Stimulated activated naive B cell treated with anti-CD40 and anti-IgM and Interleukin-4, amounts not matched to agents 10 μg/mL and 1 μg/mL and 100 μg/mL, for 72 hours (primary cell): Measurements from ENCODE around the gene SPINT4.
"Not testable (repeated sequence)": the region's sequence is repeated elsewhere in the genome, so short reads cannot be mapped to it uniquely, and the experiment has no call there.

Experiments
- ATAC-seq, 2 donors: fragments of 150-1000 bp; cut with Tn5 transposase; replicated peaks; 2 replicates each; pipeline ENCODE4 v1.10.0; 2021; ENCODE audit warnings: moderate library complexity in 1 of 2
- DNase-seq: peaks from one replicate; pipeline ENCODE4 v3.0.0; 2021
- H3K27ac Mint-ChIP-seq: one replicate; pipeline ENCODE4 v1.8.0; 2022; ENCODE audit warnings: mild to moderate bottlenecking, mixed read lengths
- H3K27me3 Mint-ChIP-seq, 2 donors: one replicate each; pipeline ENCODE4 v1.8.0; 2022; ENCODE audit warnings: mixed read lengths in 2 of 2
- H3K36me3 Mint-ChIP-seq, 2 donors: one replicate each; pipeline ENCODE4 v1.8.0; 2022; ENCODE audit warnings: mixed read lengths in 2 of 2, mild to moderate bottlenecking in 1 of 2
- H3K4me1 Mint-ChIP-seq, 2 donors: one replicate each; pipeline ENCODE4 v1.8.0; 2022; ENCODE audit warnings: mixed read lengths in 2 of 2, mild to moderate bottlenecking in 1 of 2
- H3K4me3 Mint-ChIP-seq, 2 donors: one replicate each; pipeline ENCODE4 v1.8.0; 2022; ENCODE audit warnings: mild to moderate bottlenecking in 2 of 2, mixed read lengths in 2 of 2, moderate library complexity in 1 of 2
- H3K9me3 Mint-ChIP-seq, 2 donors: one replicate each; pipeline ENCODE4 v1.8.0; 2022; ENCODE audit warnings: mixed read lengths in 2 of 2, mild to moderate bottlenecking in 1 of 2

SPINT4 gene

DNA sequence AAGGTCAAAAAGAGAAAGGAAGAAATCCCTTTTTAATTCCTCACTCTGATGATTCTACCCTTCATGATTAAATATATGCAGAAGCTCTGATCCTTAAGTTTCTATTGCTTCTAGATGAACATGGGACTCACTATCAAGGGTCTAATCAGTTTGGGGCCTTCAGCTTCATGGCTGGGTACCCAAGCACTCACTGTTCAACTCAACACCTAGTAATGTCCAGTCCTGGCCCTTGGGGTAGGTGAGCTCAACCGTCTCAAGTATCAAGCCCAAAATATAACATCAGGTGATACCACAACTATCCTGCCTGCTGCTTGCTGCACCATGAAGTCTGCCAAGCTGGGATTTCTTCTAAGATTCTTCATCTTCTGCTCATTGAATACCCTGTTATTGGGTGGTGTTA lies at the start of gene SPINT4:
TSS of gene SPINT4 (plus strand) at position 301 of the 400 bp plus-strand sequence. CDS start at position 322, 21 bp downstream.
- Mint-ChIP-seq H3K36me3 (peaks cover 0 to 7% of the 10 kb centered on the region in 2 donors), H3K4me1 (peaks cover 6 to 13% of the 10 kb centered on the region in 2 donors), H3K27me3 (peaks cover 18 to 38% of the 10 kb centered on the region in 2 donors), H3K9me3 (peaks cover 3 to 10% of the 10 kb centered on the region in 2 donors), H3K4me3 (no peak within 1 kb of the TSS), H3K27ac (no peak within 1 kb of the TSS)
- ATAC-seq (no peak), DNase-seq (no peak)

GRCh38 chr20:45672765-45673164 lies 49.4 kb upstream of the SPINT4 start:
- Mint-ChIP-seq H3K36me3 (peaks cover 0 to 2% of the 10 kb centered on the region in 2 donors), H3K4me3 (no peak overlapping the region), H3K4me1 (no peaks in the 10 kb centered on the region), H3K27me3 (peaks cover 20 to 38% of the 10 kb centered on the region in 2 donors), H3K9me3 (peaks cover 11 to 13% of the 10 kb centered on the region in 2 donors), H3K27ac (no peak overlapping the region)
- ATAC-seq (no peak), DNase-seq (no peak)

GRCh38 chr20:45679650-45680049 lies 42.5 kb upstream of the SPINT4 start:
- peaks cover 24 to 27% of the 10 kb centered on the region in 2 donors for H3K9me3 Mint-ChIP-seq
- DNase-seq (no peak), ATAC-seq (no peak)
- no peak overlapping the region for H3K4me3 Mint-ChIP-seq
- H3K36me3 Mint-ChIP-seq: peaks cover 6 to 10% of the 10 kb centered on the region in 2 donors
- no peak overlapping the region for H3K27ac Mint-ChIP-seq
- H3K4me1 Mint-ChIP-seq: no peaks in the 10 kb centered on the region
- H3K27me3 Mint-ChIP-seq: peaks cover 15 to 20% of the 10 kb centered on the region in 2 donors

DNA sequence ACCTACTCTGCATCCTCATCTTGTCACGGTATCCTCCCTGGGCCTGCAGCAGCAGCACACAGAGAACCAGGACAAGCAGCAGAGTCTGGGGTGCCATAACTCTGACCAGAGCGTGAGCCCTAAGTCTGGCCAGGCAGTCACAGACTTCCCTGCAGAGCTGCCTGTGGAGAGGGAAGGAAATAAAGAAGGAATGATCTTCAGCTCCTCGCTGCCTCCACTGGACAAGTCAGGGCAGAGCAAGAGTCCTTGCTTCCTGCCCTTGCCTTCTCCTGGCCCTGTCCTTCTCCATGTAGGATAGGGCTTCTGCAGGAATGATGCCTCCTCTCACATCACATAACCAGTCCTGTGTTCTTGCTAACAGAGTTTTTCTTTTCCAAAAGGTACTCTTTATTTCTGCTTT lies 36.3 kb upstream of the SPINT4 start:
- peaks cover 14 to 21% of the 10 kb centered on the region in 2 donors for H3K27me3 Mint-ChIP-seq
- peaks cover 0 to 3% of the 10 kb centered on the region in 2 donors for H3K9me3 Mint-ChIP-seq
- H3K36me3 Mint-ChIP-seq: no peaks in the 10 kb centered on the region
- no peak overlapping the region for H3K27ac Mint-ChIP-seq
- no peak for DNase-seq
- ATAC-seq: no peak
- no peaks in the 10 kb centered on the region for H3K4me1 Mint-ChIP-seq
- no peak overlapping the region for H3K4me3 Mint-ChIP-seq

DNA sequence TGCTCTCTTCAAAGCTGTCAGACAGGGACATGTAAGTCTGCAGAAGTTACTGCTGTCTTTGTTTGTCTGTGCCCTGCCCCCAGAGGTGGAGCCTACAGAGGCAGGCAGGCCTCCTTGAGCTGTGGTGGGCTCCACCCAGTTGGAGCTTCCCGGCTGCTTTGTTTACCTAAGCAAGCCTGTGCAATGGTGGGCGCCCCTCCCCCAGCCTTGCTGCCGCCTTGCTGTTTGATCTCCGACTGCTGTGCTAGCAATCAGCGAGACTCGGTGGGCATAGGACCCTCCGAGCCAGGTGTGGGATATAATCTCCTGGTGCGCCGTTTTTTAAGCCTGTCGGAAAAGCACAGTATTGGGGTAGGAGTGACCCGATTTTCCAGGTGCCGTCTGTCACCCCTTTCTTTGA lies 28.8 kb upstream of the SPINT4 start:
- not testable (repeated sequence) for H3K36me3 Mint-ChIP-seq, H3K4me1 Mint-ChIP-seq, DNase-seq, H3K27ac Mint-ChIP-seq, ATAC-seq, H3K9me3 Mint-ChIP-seq, H3K4me3 Mint-ChIP-seq
- peaks cover 25 to 40% of the 10 kb centered on the region in 2 donors for H3K27me3 Mint-ChIP-seq

- peaks cover 25 to 37% of the 10 kb centered on the region in 2 donors for H3K27me3 Mint-ChIP-seq
- H3K27ac Mint-ChIP-seq: no peak overlapping the region
- H3K9me3 Mint-ChIP-seq: peaks cover 0 to 2% of the 10 kb centered on the region in 2 donors
- DNase-seq: no peak
- peaks cover 0 to 4% of the 10 kb centered on the region in 2 donors for H3K36me3 Mint-ChIP-seq
- peaks cover 0 to 9% of the 10 kb centered on the region in 2 donors for H3K4me1 Mint-ChIP-seq
- no peak overlapping the region for H3K4me3 Mint-ChIP-seq
- no peak for ATAC-seq
Observed at GRCh38 chr20:45695496-45695895, 26.7 kb upstream of the SPINT4 start.

GRCh38 chr20:45701104-45701503 lies 21.0 kb upstream of the SPINT4 start:
- Mint-ChIP-seq H3K36me3 (no peaks in the 10 kb centered on the region), H3K4me1 (peaks cover 12 to 30% of the 10 kb centered on the region in 2 donors), H3K9me3 (peaks cover 0 to 3% of the 10 kb centered on the region in 2 donors), H3K4me3 (no peak overlapping the region), H3K27ac (no peak overlapping the region), H3K27me3 (peaks cover 5 to 20% of the 10 kb centered on the region in 2 donors)
- no peak for DNase-seq
- ATAC-seq: peak; percentile 74 to 79

GRCh38 chr20:45701873-45702272 lies 20.3 kb upstream of the SPINT4 start, which contains the start of gene WFDC13:
TSS of gene WFDC13 (plus strand) at chr20:45702038. CDS start at chr20:45702124, 86 bp downstream.
- no peaks in the 10 kb centered on the region for H3K36me3 Mint-ChIP-seq
- peaks cover 0 to 3% of the 10 kb centered on the region in 2 donors for H3K9me3 Mint-ChIP-seq
- H3K27me3 Mint-ChIP-seq: peaks cover 5 to 18% of the 10 kb centered on the region in 2 donors
- ATAC-seq (peak in 1 of 2 donors; percentile 14), DNase-seq (no peak)
- H3K4me1 Mint-ChIP-seq: peaks cover 12 to 30% of the 10 kb centered on the region in 2 donors
- no peak within 1 kb of the TSS for H3K27ac Mint-ChIP-seq
- no peak within 1 kb of the TSS for H3K4me3 Mint-ChIP-seq

- no peak for DNase-seq
- Mint-ChIP-seq H3K27me3 (peaks cover 9 to 24% of the 10 kb centered on the region in 2 donors), H3K27ac (no peak within 1 kb of the TSS), H3K36me3 (no peaks in the 10 kb centered on the region), H3K4me3 (no peak within 1 kb of the TSS), H3K9me3 (peaks cover 0 to 3% of the 10 kb centered on the region in 2 donors), H3K4me1 (peaks cover 12 to 23% of the 10 kb centered on the region in 2 donors)
- no peak for ATAC-seq
Observed at GRCh38 chr20:45704969-45705637, 17.0 kb upstream of the SPINT4 start, which contains the start of gene WFDC10B. TSS of gene WFDC10B (minus strand) at chr20:45705019. CDS start at chr20:45685992, 19,027 bp downstream.

- not testable (repeated sequence) for H3K27me3 Mint-ChIP-seq, H3K4me3 Mint-ChIP-seq, ATAC-seq, DNase-seq
- Mint-ChIP-seq H3K9me3 (peaks cover 5 to 16% of the 10 kb centered on the region in 2 donors), H3K36me3 (peaks cover 0 to 15% of the 10 kb centered on the region in 2 donors), H3K4me1 (peaks cover 36 to 48% of the 10 kb centered on the region in 2 donors), H3K27ac (peak overlapping the region; percentile 17)
Observed at GRCh38 chr20:45716141-45716688, 5.9 kb upstream of the SPINT4 start.

GRCh38 chr20:45725134-45725533 lies 3.0 kb downstream of the SPINT4 start:
- Mint-ChIP-seq H3K9me3 (peaks cover 0 to 2% of the 10 kb centered on the region in 2 donors), H3K27me3 (peaks cover 18 to 42% of the 10 kb centered on the region in 2 donors), H3K4me1 (no peaks in the 10 kb centered on the region), H3K27ac (no peak overlapping the region), H3K36me3 (no peaks in the 10 kb centered on the region), H3K4me3 (no peak overlapping the region)
- DNase-seq (no peak), ATAC-seq (no peak)

GRCh38 chr20:45727044-45727443 lies 4.9 kb downstream of the SPINT4 start:
- DNase-seq: no peak
- H3K27ac Mint-ChIP-seq: no peak overlapping the region
- no peak for ATAC-seq

GRCh38 chr20:45732199-45732598 lies 10.1 kb downstream of the SPINT4 start:
- Mint-ChIP-seq H3K9me3 (peaks cover 10 to 18% of the 10 kb centered on the region in 2 donors), H3K27ac (no peak overlapping the region), H3K36me3 (peaks cover 5 to 12% of the 10 kb centered on the region in 2 donors), H3K4me1 (no peaks in the 10 kb centered on the region), H3K4me3 (no peak overlapping the region), H3K27me3 (peaks cover 27 to 37% of the 10 kb centered on the region in 2 donors)
- ATAC-seq (no peak), DNase-seq (no peak)

More at GRCh38 chr20:45727044-45727443, 4.9 kb downstream of the SPINT4 start:
- no peaks in the 10 kb centered on the region for H3K4me1 Mint-ChIP-seq
- peaks cover 6 to 10% of the 10 kb centered on the region in 2 donors for H3K9me3 Mint-ChIP-seq
- H3K4me3 Mint-ChIP-seq: no peak overlapping the region
- peaks cover 2 to 5% of the 10 kb centered on the region in 2 donors for H3K36me3 Mint-ChIP-seq
- H3K27me3 Mint-ChIP-seq: peaks cover 22 to 51% of the 10 kb centered on the region in 2 donors

DNA sequence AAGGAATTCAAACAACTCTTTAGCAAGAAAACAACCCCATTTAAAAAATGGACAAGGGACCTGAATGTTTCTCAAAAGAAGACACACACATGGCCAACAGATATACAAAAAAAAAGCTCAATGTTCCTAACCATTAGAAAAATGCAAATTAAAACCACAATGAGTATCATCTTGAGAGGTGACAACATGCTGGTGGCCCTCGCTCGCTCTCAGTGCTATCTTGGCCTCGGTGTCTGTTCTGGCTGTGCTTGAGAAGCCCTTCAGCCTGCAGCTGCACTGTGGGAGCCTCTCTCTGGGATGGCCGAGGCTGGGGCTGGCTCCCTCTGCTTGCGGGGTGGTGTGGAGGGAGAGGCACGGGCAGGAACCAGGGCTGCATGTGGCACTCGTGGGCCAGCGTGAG lies 13.4 kb downstream of the SPINT4 start:
- Mint-ChIP-seq H3K27ac (no peak overlapping the region), H3K4me3 (no peak overlapping the region), H3K36me3 (peaks cover 5 to 12% of the 10 kb centered on the region in 2 donors), H3K4me1 (no peaks in the 10 kb centered on the region), H3K27me3 (peaks cover 27 to 45% of the 10 kb centered on the region in 2 donors), H3K9me3 (peaks cover 10 to 14% of the 10 kb centered on the region in 2 donors)
- no peak for ATAC-seq
- DNase-seq: no peak
